DND-41 (cell line): Measurements from ENCODE around the gene RPUSD4.

Source experiments
- ATAC-seq: fragments of 200-7000 bp; cut with Tn5 transposase; 3 replicates; pipeline ENCODE4 v1.9.1; 2021; ENCODE audit warnings: low read depth; ENCODE audit not compliant: insufficient read depth
- DNase-seq: peaks from one replicate; pipeline ENCODE4 v3.0.0-alpha.2; 2020
- H2AFZ ChIP-seq: 2 replicates; pipeline ENCODE4 v1.6.0; 2012; ENCODE audit warnings: low read depth, low read length
- H3K27ac ChIP-seq: 2 replicates; pipeline ENCODE4 v1.5.1; 2012; ENCODE audit warnings: low read length, inconsistent platforms
- H3K27me3 ChIP-seq: fragments of 200-600 bp; sonication (generic); 2 replicates; pipeline ENCODE4 v1.6.0; 2012; ENCODE audit warnings: low read length, mild to moderate bottlenecking, inconsistent platforms; ENCODE audit not compliant: insufficient read depth, poor library complexity
- H3K36me3 ChIP-seq: 2 replicates; pipeline ENCODE4 v1.5.1; 2012; ENCODE audit warnings: low read length, inconsistent platforms; ENCODE audit not compliant: insufficient read depth
- H3K4me1 ChIP-seq: 2 replicates; pipeline ENCODE4 v1.5.1; 2012; ENCODE audit warnings: mild to moderate bottlenecking, low read length; ENCODE audit not compliant: insufficient read depth
- H3K4me2 ChIP-seq: 2 replicates; pipeline ENCODE4 v1.6.0; 2012; ENCODE audit warnings: mild to moderate bottlenecking, moderate library complexity, low read length, inconsistent platforms; ENCODE audit not compliant: insufficient read depth
- H3K4me3 ChIP-seq, 2 experiments: fragments of 200-600 bp in 1 of 2; shearing (Covaris generic) in 1 of 2; 2 replicates each; pipeline ENCODE4 v1.5.1; 2012 to 2016; ENCODE audit warnings: inconsistent platforms in 2 of 2, low read length in 2 of 2, mild to moderate bottlenecking in 2 of 2, low read depth in 1 of 2, moderate library complexity in 1 of 2
- H3K79me2 ChIP-seq: 2 replicates; pipeline ENCODE4 v1.6.0; 2012; ENCODE audit warnings: low read length, inconsistent platforms; ENCODE audit not compliant: insufficient read depth
- H3K9ac ChIP-seq: 2 replicates; pipeline ENCODE4 v1.6.0; 2012; ENCODE audit warnings: low read depth, mild to moderate bottlenecking, inconsistent platforms, low read length, moderate library complexity
- H3K9me3 ChIP-seq: 2 replicates; pipeline ENCODE4 v1.5.1; 2012; ENCODE audit warnings: low read length, moderate library complexity, mild to moderate bottlenecking, inconsistent platforms; ENCODE audit not compliant: insufficient read depth, severe bottlenecking
- H4K20me1 ChIP-seq: 2 replicates; pipeline ENCODE4 v1.6.0; 2012; ENCODE audit warnings: low read length; ENCODE audit not compliant: insufficient read depth
- EZH2 ChIP-seq: IDR thresholded peaks from 3 replicates; pipeline ENCODE4 v1.6.1; 2012; ENCODE audit warnings: borderline replicate concordance, low read depth, mild to moderate bottlenecking, moderate library complexity, low read length, inconsistent platforms; ENCODE audit not compliant: severe bottlenecking
- TF ChIP-seq, protein P1 (sequence below): IDR thresholded peaks from 2 replicates; pipeline ENCODE4 v1.5.1; 2012; ENCODE audit warnings: borderline replicate concordance, low read length, moderate library complexity, mild to moderate bottlenecking; ENCODE audit not compliant: poor library complexity, severe bottlenecking; ENCODE audit errors: extremely low read depth

Gene RPUSD4

GRCh38 chr11:126229858-126230540, 18.5 kb upstream of the RPUSD4 start:
- no peak overlapping the region for H3K4me3 ChIP-seq
- H3K36me3 ChIP-seq, result peaks cover 12% of the 10 kb centered on the region; the same call in 1 of the 2 replicates
- no peak overlapping the region for H2AFZ ChIP-seq
- peaks cover 6% of the 10 kb centered on the region for H3K9me3 ChIP-seq
- no peak overlapping the region for H3K9ac ChIP-seq
- H3K27me3 ChIP-seq, result no peaks in the 10 kb centered on the region
- no peak overlapping the region for H3K4me2 ChIP-seq
- ATAC-seq, result no peak
- DNase-seq, result no peak
- H3K27ac ChIP-seq, result no peak overlapping the region
- H4K20me1 ChIP-seq, result no peaks in the 10 kb centered on the region
- TF ChIP-seq EZH2, result no peak
- TF ChIP-seq, protein P1, sequence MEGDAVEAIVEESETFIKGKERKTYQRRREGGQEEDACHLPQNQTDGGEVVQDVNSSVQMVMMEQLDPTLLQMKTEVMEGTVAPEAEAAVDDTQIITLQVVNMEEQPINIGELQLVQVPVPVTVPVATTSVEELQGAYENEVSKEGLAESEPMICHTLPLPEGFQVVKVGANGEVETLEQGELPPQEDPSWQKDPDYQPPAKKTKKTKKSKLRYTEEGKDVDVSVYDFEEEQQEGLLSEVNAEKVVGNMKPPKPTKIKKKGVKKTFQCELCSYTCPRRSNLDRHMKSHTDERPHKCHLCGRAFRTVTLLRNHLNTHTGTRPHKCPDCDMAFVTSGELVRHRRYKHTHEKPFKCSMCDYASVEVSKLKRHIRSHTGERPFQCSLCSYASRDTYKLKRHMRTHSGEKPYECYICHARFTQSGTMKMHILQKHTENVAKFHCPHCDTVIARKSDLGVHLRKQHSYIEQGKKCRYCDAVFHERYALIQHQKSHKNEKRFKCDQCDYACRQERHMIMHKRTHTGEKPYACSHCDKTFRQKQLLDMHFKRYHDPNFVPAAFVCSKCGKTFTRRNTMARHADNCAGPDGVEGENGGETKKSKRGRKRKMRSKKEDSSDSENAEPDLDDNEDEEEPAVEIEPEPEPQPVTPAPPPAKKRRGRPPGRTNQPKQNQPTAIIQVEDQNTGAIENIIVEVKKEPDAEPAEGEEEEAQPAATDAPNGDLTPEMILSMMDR, result no peak
- H3K4me1 ChIP-seq, result 0 out of 2 replicates have a peak, but pooled peaks cover 3% of the 10 kb centered on the region
- peaks cover 29% of the 10 kb centered on the region for H3K79me2 ChIP-seq

DNA sequence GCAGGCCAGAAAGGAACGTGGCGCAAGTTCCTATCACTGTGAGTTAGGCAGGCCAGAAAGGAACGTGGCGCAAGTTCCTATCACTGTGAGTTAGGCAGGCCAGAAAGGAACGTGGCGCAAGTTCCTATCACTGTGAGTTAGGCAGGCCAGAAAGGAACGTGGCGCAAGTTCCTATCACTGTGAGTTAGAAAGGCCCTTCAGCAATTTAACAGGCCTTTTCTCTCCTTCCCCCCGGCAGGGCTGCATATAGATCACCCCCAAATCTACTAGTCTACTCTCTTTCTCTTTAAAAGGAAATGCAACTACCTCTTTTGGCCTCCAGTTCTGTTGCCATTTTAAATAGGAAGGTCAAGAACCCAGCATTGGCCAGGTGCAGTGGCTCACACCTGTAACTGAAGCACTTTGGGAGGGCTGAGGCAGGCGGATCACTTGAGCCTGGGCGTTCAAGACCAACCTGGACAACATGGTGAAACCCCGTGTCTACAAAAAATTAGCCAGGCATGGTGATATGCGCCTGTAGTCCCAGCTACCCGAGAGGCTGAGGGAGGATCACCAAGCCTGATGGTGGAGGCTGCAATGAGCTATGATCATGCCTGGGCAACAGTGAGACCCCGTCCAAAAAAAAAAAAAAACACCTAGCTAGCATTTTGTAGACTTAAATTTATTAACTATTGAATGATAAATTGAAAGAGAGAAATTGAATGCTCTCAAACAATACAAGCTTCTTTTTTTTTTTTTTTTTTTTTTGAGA, 15.1 kb upstream of the RPUSD4 start:
- no peak overlapping the region for H3K4me2 ChIP-seq
- H3K27me3 ChIP-seq, result no peaks in the 10 kb centered on the region
- H3K4me3 ChIP-seq, result no peak overlapping the region
- ATAC-seq (no peak), DNase-seq (no peak)
- no peak overlapping the region for H3K27ac ChIP-seq
- H2AFZ ChIP-seq, result no peak overlapping the region
- H4K20me1 ChIP-seq, result no peaks in the 10 kb centered on the region
- H3K9me3 ChIP-seq, result peaks cover 11% of the 10 kb centered on the region
- no peak overlapping the region for H3K9ac ChIP-seq
- H3K4me1 ChIP-seq, result 0 out of 2 replicates have a peak, but pooled peaks cover 3% of the 10 kb centered on the region
- H3K36me3 ChIP-seq, result 0 out of 2 replicates have a peak, but pooled peaks cover 9% of the 10 kb centered on the region
- peaks cover 56% of the 10 kb centered on the region for H3K79me2 ChIP-seq
- TF ChIP-seq EZH2, result no peak
- TF ChIP-seq, protein P1, result no peak

DNA sequence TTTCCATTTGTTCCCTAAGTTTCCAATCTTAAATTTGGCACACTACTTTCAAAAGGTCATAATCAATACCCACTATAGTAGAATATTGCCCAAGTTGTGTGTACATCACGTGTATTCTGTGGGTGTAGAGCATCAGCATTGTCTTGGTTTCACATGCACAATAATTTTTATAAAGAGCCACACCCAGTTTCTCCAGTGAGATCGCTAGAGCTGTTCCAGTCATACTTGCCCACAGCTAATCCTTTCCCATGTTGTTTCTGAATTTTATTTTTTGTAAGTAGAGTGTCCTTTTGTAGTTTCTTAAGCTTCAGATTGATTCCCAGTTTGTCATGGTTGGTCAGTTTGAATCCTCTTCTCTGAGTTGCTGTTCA, 13.8 kb upstream of the RPUSD4 start:
- no peak overlapping the region for H3K4me2 ChIP-seq
- H3K79me2 ChIP-seq, result peaks cover 65% of the 10 kb centered on the region
- no peaks in the 10 kb centered on the region for H3K27me3 ChIP-seq
- H3K4me1 ChIP-seq, result 0 out of 2 replicates have a peak, but pooled peaks cover 3% of the 10 kb centered on the region
- 0 out of 2 replicates have a peak, but pooled peaks cover 9% of the 10 kb centered on the region for H3K36me3 ChIP-seq
- DNase-seq, result no peak
- TF ChIP-seq EZH2, result no peak
- TF ChIP-seq, protein P1, result no peak
- H2AFZ ChIP-seq, result no peak overlapping the region
- no peak overlapping the region for H3K4me3 ChIP-seq
- 0 out of 2 replicates have a peak, but pooled peaks cover 4% of the 10 kb centered on the region for H4K20me1 ChIP-seq
- no peak overlapping the region for H3K27ac ChIP-seq
- peaks cover 11% of the 10 kb centered on the region for H3K9me3 ChIP-seq
- ATAC-seq, result no peak
- H3K9ac ChIP-seq, result no peak overlapping the region
